ENCODE measurements around the gene KCNAB1. TPM values are rescaled to one million over a fixed set of nuclear protein-coding genes. Genes with fewer than 3 reads are reported as not detected.
"Not testable (repeated sequence)": the region's sequence is repeated elsewhere in the genome, so short reads cannot be mapped to it uniquely, and the experiment has no call there.

KCNAB1 gene
- polyA plus RNA-seq, 3 donors: 2.6 to 3.3 (median 3.2) TPM

- DNase-seq: no peak
Measured at GRCh38 chr3:156535798-156536197, 415.4 kb downstream of the KCNAB1 start.

- DNase-seq: no peak
Measured at GRCh38 chr3:156536524-156537316, 416.3 kb downstream of the KCNAB1 start.

- DNase-seq: no peak
Measured at GRCh38 chr3:156539051-156539450, 418.7 kb downstream of the KCNAB1 start.

- no peak for DNase-seq
Measured at GRCh38 chr3:156539802-156540201, 419.4 kb downstream of the KCNAB1 start.

GRCh38 chr3:156542101-156543042, 422.0 kb downstream of the KCNAB1 start:
- DNase-seq: no peak

- DNase-seq: no peak
Measured at GRCh38 chr3:156543043-156543555, 422.7 kb downstream of the KCNAB1 start.

- no peak for DNase-seq
Measured at GRCh38 chr3:156547637-156548036, 427.3 kb downstream of the KCNAB1 start.

- DNase-seq: no peak
Measured at GRCh38 chr3:156548041-156548687, 427.8 kb downstream of the KCNAB1 start.

GRCh38 chr3:156548902-156549301, 428.5 kb downstream of the KCNAB1 start:
- DNase-seq: no peak

GRCh38 chr3:156551261-156551660, 430.9 kb downstream of the KCNAB1 start:
- DNase-seq: no peak

GRCh38 chr3:156551746-156552145, 431.4 kb downstream of the KCNAB1 start:
- DNase-seq: no peak

- DNase-seq: no peak
Measured at GRCh38 chr3:156552973-156553372, 432.6 kb downstream of the KCNAB1 start.

GRCh38 chr3:156553705-156554356, 433.5 kb downstream of the KCNAB1 start:
- no peak for DNase-seq

GRCh38 chr3:156554515-156554841, 434.1 kb downstream of the KCNAB1 start:
- no peak for DNase-seq

GRCh38 chr3:156554842-156555687, 434.7 kb downstream of the KCNAB1 start, which contains the start of gene SSR3:
TSS of gene SSR3 (minus strand) at chr3:156555117. CDS start at chr3:156555089, 28 bp downstream.
- peak; percentile 99 for DNase-seq

GRCh38 chr3:156558389-156558788, 438.0 kb downstream of the KCNAB1 start:
- no peak for DNase-seq

GRCh38 chr3:156559321-156559720, 438.9 kb downstream of the KCNAB1 start:
- DNase-seq: no peak

GRCh38 chr3:156561533-156561932, 441.2 kb downstream of the KCNAB1 start:
- no peak for DNase-seq

GRCh38 chr3:156562486-156562885, 442.1 kb downstream of the KCNAB1 start:
- DNase-seq: not testable (repeated sequence)

GRCh38 chr3:156563900-156564682, 443.7 kb downstream of the KCNAB1 start:
- no peak for DNase-seq
